Left kidney (tissue), 1 donor: ENCODE results near the gene PLEKHF1. TPM values are rescaled to one million over a fixed set of nuclear protein-coding genes. Genes with fewer than 3 reads are reported as not detected.

Source experiments
- polyA plus RNA-seq: library from polyadenylated mRNA; unstranded; fragments of 120-200 nt; gene quantifications from one replicate; pipeline ENCODE4 v1.2.1, GENCODE V29; 2013; ENCODE audit not compliant: insufficient read length

The PLEKHF1 gene
- polyA plus RNA-seq, 1 donor = 1.2 TPM

Other genes starting within 250 kb of the PLEKHF1 start
- 1.1 TPM for gene VSTM2B, start 139.5 kb upstream of the PLEKHF1 start, polyA plus RNA-seq
- gene POP4, start 59.2 kb upstream of the PLEKHF1 start, polyA plus RNA-seq = 66.2 TPM
- gene C19orf12, start 49.8 kb downstream of the PLEKHF1 start, polyA plus RNA-seq = 27.9 TPM
- gene CCNE1, start 146.5 kb downstream of the PLEKHF1 start, polyA plus RNA-seq = 10.8 TPM